Activated CD8-positive, alpha-beta memory T cell treated with anti-CD3 and anti-CD28 coated beads for 36 hours (primary cell): ENCODE results near the gene PLXNA2. TPM values are rescaled to one million over a fixed set of nuclear protein-coding genes. Genes with fewer than 3 reads are reported as not detected.

ENCODE experiments used
- CTCF ChIA-PET: fragments of 350-600 bp; sonication (Branson Sonifier 250); formaldehyde crosslinking; loops from one replicate; lab custom pipeline; 2021; ENCODE audit warnings: antibody characterized with exemption; lab: Charles Lee
- POLR2A ChIA-PET: fragments of 350-600 bp; sonication (Branson Sonifier 250); formaldehyde crosslinking; loops from one replicate; lab custom pipeline; 2021; ENCODE audit warnings: antibody characterized with exemption; lab: Charles Lee
- total RNA-seq, 2 experiments: library from RNA; stranded (reverse); gene quantifications; one replicate each; pipeline ENCODE4 v1.2.3, GENCODE V29; 2021

Gene PLXNA2
- total RNA-seq, 2 experiments from 2014 or later = 0.34 to 0.36 TPM

GRCh38 chr1:208268541-208269337 lies 24.6 kb upstream of the PLXNA2 start:
- CTCF ChIA-PET = no interaction called here
- POLR2A ChIA-PET = no interaction called here

GRCh38 chr1:208265525-208265924 lies 21.3 kb upstream of the PLXNA2 start:
- POLR2A ChIA-PET = no interaction called here

GRCh38 chr1:208265122-208265469 lies 20.9 kb upstream of the PLXNA2 start:
- CTCF ChIA-PET = no interaction called here
- POLR2A ChIA-PET = no interaction called here

More at GRCh38 chr1:208265525-208265924, 21.3 kb upstream of the PLXNA2 start:
- CTCF ChIA-PET = interaction anchor here (0.6 kb wide), 1 partner anchor 25 kb away, joined by 3 read pairs; no protein-coding TSS in a partner anchor

- ChIA-PET POLR2A (no interaction called here), CTCF (no interaction called here)
Measured at GRCh38 chr1:208264469-208265121, 20.4 kb upstream of the PLXNA2 start.

GRCh38 chr1:208261874-208262273 lies 17.7 kb upstream of the PLXNA2 start:
- POLR2A ChIA-PET = no interaction called here

GRCh38 chr1:208258277-208258676 lies 14.1 kb upstream of the PLXNA2 start:
- POLR2A ChIA-PET = no interaction called here
- CTCF ChIA-PET = no interaction called here

More at GRCh38 chr1:208261874-208262273, 17.7 kb upstream of the PLXNA2 start:
- CTCF ChIA-PET = no interaction called here

- CTCF ChIA-PET = interaction anchor here (1.3 kb wide), 1 partner anchor 12 kb away, joined by 3 read pairs; no protein-coding TSS in a partner anchor
- POLR2A ChIA-PET = no interaction called here
Measured at GRCh38 chr1:208257351-208257750, 13.2 kb upstream of the PLXNA2 start.

GRCh38 chr1:208256556-208256955 lies 12.4 kb upstream of the PLXNA2 start:
- CTCF ChIA-PET = interaction anchor here (0.7 to 1.3 kb wide), 2 partner anchors 11 to 60 kb away, joined by 3 read pairs; no protein-coding TSS in a partner anchor

GRCh38 chr1:208256091-208256490 lies 11.9 kb upstream of the PLXNA2 start:
- POLR2A ChIA-PET = no interaction called here
- CTCF ChIA-PET = interaction anchor here (0.7 to 1.3 kb wide), 2 partner anchors 11 to 61 kb away, joined by 3 read pairs; no protein-coding TSS in a partner anchor

More at GRCh38 chr1:208256556-208256955, 12.4 kb upstream of the PLXNA2 start:
- POLR2A ChIA-PET = no interaction called here

GRCh38 chr1:208254862-208255261 lies 10.7 kb upstream of the PLXNA2 start:
- POLR2A ChIA-PET = no interaction called here
- CTCF ChIA-PET = interaction anchor here (1.9 kb wide), 1 partner anchor 10 kb away, joined by 5 read pairs; no protein-coding TSS in a partner anchor

- ChIA-PET CTCF (interaction anchor here (1.9 kb wide), 1 partner anchor 9 kb away, joined by 5 read pairs; no protein-coding TSS in a partner anchor), POLR2A (no interaction called here)
Measured at GRCh38 chr1:208254376-208254775, 10.2 kb upstream of the PLXNA2 start.

- POLR2A ChIA-PET = no interaction called here
Measured at GRCh38 chr1:208252836-208253576, 8.8 kb upstream of the PLXNA2 start.

GRCh38 chr1:208251911-208252835 lies 8.0 kb upstream of the PLXNA2 start:
- ChIA-PET CTCF (interaction anchor here (0.6 kb wide), 1 partner anchor 24 kb away, joined by 3 read pairs; no protein-coding TSS in a partner anchor), POLR2A (interaction anchor here (0.7 kb wide), 1 partner anchor 239 kb away, joined by 9 read pairs; no protein-coding TSS in a partner anchor)

More at GRCh38 chr1:208252836-208253576, 8.8 kb upstream of the PLXNA2 start:
- CTCF ChIA-PET = interaction anchor here (0.7 to 1.9 kb wide), 2 partner anchors 8 to 9 kb away, joined by 3 to 5 read pairs; no protein-coding TSS in a partner anchor

- ChIA-PET CTCF (no interaction called here), POLR2A (no interaction called here)
Measured at GRCh38 chr1:208251015-208251414, 6.8 kb upstream of the PLXNA2 start.

- CTCF ChIA-PET = no interaction called here
- POLR2A ChIA-PET = no interaction called here
Measured at GRCh38 chr1:208250613-208251012, 6.4 kb upstream of the PLXNA2 start.

- CTCF ChIA-PET = interaction anchor here (2.2 kb wide), 1 partner anchor 227 kb away, joined by 5 read pairs; no protein-coding TSS in a partner anchor
- POLR2A ChIA-PET = no interaction called here
Measured at GRCh38 chr1:208248991-208249696, 5.0 kb upstream of the PLXNA2 start.

- CTCF ChIA-PET = interaction anchor here (2.2 kb wide), 1 partner anchor 227 kb away, joined by 5 read pairs; no protein-coding TSS in a partner anchor
- POLR2A ChIA-PET = no interaction called here
Measured at GRCh38 chr1:208248307-208248801, 4.2 kb upstream of the PLXNA2 start.
